Prostate gland (tissue), 2 donors: ENCODE results near the gene C1orf210. TPM values are rescaled to one million over a fixed set of nuclear protein-coding genes. Genes with fewer than 3 reads are reported as not detected.

Experiments used
- DNase-seq: peaks from one replicate; pipeline ENCODE4 v3.0.0-alpha.2; 2019; ENCODE audit warnings: low spot score
- H3K27ac ChIP-seq, 2 donors: fragments of 200-600 bp; sonication (generic); 2 replicates each; pipeline ENCODE4 v1.5.1; 2017 to 2019
- H3K27me3 ChIP-seq: fragments of 200-600 bp; sonication (generic); replicated peaks from 2 replicates; pipeline ENCODE4 v1.5.1; 2019; ENCODE audit not compliant: insufficient read depth
- H3K36me3 ChIP-seq, 2 donors: fragments of 200-600 bp; sonication (generic); 1 replicate in 1 of 2; 2 replicates in 1 of 2; pipeline versions ENCODE4 v1.5.1 to v1.8.1; 2017 to 2019
- H3K4me1 ChIP-seq: fragments of 200-600 bp; sonication (generic); replicated peaks from 2 replicates; pipeline ENCODE4 v1.5.1; 2019
- H3K4me3 ChIP-seq, 2 donors: fragments of 200-600 bp; sonication (generic); 2 replicates each; pipeline ENCODE4 v1.5.1; 2017 to 2019
- H3K9me3 ChIP-seq: fragments of 200-600 bp; sonication (generic); 2 replicates; pipeline ENCODE4 v1.5.1; 2017
- POLR2A ChIP-seq: fragments of 450-650 bp; IDR thresholded peaks from one replicate; pipeline ENCODE4 v1.6.1; 2016; ENCODE audit warnings: antibody characterized with exemption, mild to moderate bottlenecking
- POLR2AphosphoS5 ChIP-seq: sonication (generic); formaldehyde crosslinking; IDR thresholded peaks from one replicate; pipeline ENCODE4 v1.6.1; 2017; ENCODE audit warnings: antibody characterized with exemption
- WGBS: methylation state at CpG from one replicate; pipeline ENCODE4 v1.1.5; 2018; 5-methylcytosine and 5-hydroxymethylcytosine counted together
- intact Hi-C: fragments of 100-400 bp; cut with DNase I; formaldehyde crosslinking; loops from one replicate; pipeline ENCODE4 v1.14.2; 2022
- total RNA-seq, 2 donors: library from RNA; depleted of rRNA; stranded (reverse); fragments of >200 nt; gene quantifications; one replicate each; pipeline ENCODE4 v1.1.0, GENCODE V29; 2016
- TF ChIP-seq, protein P1 (sequence below), 4 experiments: fragments of 200-600 bp in 2 of 4; fragments of 450-650 bp in 2 of 4; sonication (generic) in 2 of 4; IDR thresholded peaks; 1 replicate in 3 of 4; 2 replicates in 1 of 4; pipeline ENCODE4 v1.5.1; 2016 to 2019; ENCODE audit warnings: antibody characterized with exemption in 4 of 4, mild to moderate bottlenecking in 2 of 4, moderate library complexity in 2 of 4

The C1orf210 gene
- total RNA-seq, 2 donors from 2014 or later, result 5.5 to 21.7 TPM

DNA sequence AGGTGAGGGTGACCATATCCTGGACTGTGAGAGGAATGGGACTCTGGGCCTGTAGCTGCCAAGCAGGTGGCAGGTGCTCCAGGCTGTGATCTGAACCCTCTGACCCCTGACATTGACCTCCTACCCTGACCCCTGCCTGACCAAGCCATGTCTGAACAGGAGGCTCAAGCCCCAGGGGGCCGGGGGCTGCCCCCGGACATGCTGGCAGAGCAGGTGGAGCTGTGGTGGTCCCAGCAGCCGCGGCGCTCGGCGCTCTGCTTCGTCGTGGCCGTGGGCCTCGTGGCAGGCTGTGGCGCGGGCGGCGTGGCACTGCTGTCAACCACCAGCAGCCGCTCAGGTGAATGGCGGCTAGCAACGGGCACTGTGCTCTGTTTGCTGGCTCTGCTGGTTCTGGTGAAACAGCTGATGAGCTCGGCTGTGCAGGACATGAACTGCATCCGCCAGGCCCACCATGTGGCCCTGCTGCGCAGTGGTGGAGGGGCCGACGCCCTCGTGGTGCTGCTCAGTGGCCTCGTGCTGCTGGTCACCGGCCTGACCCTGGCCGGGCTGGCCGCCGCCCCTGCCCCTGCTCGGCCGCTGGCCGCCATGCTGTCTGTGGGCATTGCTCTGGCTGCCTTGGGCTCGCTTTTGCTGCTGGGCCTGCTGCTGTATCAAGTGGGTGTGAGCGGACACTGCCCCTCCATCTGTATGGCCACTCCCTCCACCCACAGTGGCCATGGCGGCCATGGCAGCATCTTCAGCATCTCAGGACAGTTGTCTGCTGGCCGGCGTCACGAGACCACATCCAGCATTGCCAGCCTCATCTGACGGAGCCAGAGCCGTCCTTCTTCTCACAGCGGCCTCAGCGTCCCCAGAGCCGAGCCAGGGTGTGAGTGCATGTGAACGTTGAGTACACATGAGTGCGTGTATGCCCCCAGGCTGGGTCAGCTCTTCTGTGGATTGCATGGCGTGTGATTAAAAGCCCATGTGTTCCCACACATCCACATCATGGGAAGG is 12.5 kb downstream of the C1orf210 start:
- DNase-seq, result no peak
- Histone ChIP-seq H3K4me1 (no peaks in the 10 kb centered on the region), H3K4me3 (no peak overlapping the region), H3K27me3 (no peaks in the 10 kb centered on the region), H3K9me3 (no peaks in the 10 kb centered on the region), H3K27ac (no peak overlapping the region), H3K36me3 (no peaks in the 10 kb centered on the region)
- TF ChIP-seq POLR2A, result no peak
- no peak for TF ChIP-seq POLR2AphosphoS5
- TF ChIP-seq, protein P1, sequence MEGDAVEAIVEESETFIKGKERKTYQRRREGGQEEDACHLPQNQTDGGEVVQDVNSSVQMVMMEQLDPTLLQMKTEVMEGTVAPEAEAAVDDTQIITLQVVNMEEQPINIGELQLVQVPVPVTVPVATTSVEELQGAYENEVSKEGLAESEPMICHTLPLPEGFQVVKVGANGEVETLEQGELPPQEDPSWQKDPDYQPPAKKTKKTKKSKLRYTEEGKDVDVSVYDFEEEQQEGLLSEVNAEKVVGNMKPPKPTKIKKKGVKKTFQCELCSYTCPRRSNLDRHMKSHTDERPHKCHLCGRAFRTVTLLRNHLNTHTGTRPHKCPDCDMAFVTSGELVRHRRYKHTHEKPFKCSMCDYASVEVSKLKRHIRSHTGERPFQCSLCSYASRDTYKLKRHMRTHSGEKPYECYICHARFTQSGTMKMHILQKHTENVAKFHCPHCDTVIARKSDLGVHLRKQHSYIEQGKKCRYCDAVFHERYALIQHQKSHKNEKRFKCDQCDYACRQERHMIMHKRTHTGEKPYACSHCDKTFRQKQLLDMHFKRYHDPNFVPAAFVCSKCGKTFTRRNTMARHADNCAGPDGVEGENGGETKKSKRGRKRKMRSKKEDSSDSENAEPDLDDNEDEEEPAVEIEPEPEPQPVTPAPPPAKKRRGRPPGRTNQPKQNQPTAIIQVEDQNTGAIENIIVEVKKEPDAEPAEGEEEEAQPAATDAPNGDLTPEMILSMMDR (IDR thresholded peaks at IDR 0.05), result no peak
- intact Hi-C loops, result no loop called here
- WGBS, result 92% methylated on average over 27 of the region's 46 CpGs

DNA sequence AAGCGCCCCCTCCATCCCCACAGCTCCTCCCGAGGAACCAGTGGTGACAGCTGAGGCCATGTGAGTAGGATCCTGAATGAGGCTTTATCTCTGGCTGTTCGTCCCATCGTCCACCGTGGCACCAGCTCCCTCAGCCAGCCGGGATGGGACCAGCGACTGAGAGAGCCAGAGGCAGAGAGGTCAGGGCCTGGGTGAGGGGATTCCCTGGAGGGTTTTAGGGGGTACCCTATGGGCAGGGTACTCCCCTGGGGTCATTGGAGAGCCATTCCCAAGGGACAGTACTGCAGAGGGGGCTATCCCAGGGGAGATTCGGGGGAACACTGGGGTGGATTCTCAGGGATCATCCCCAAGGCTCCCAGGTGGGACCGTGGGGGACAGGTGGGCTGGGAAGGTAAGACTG is 13.2 kb downstream of the C1orf210 start:
- WGBS, result 78% methylated on average over 9 of the region's 9 CpGs
- intact Hi-C loops, result no loop called here
- H3K36me3 ChIP-seq, result no peaks in the 10 kb centered on the region
- DNase-seq, result no peak
- H3K4me1 ChIP-seq, result no peaks in the 10 kb centered on the region
- no peaks in the 10 kb centered on the region for H3K9me3 ChIP-seq
- H3K4me3 ChIP-seq, result no peak overlapping the region
- H3K27ac ChIP-seq, result no peak overlapping the region
- TF ChIP-seq, protein P1 (IDR thresholded peaks at IDR 0.05), result no peak
- no peak for TF ChIP-seq POLR2A
- TF ChIP-seq POLR2AphosphoS5, result no peak
- H3K27me3 ChIP-seq, result no peaks in the 10 kb centered on the region

DNA sequence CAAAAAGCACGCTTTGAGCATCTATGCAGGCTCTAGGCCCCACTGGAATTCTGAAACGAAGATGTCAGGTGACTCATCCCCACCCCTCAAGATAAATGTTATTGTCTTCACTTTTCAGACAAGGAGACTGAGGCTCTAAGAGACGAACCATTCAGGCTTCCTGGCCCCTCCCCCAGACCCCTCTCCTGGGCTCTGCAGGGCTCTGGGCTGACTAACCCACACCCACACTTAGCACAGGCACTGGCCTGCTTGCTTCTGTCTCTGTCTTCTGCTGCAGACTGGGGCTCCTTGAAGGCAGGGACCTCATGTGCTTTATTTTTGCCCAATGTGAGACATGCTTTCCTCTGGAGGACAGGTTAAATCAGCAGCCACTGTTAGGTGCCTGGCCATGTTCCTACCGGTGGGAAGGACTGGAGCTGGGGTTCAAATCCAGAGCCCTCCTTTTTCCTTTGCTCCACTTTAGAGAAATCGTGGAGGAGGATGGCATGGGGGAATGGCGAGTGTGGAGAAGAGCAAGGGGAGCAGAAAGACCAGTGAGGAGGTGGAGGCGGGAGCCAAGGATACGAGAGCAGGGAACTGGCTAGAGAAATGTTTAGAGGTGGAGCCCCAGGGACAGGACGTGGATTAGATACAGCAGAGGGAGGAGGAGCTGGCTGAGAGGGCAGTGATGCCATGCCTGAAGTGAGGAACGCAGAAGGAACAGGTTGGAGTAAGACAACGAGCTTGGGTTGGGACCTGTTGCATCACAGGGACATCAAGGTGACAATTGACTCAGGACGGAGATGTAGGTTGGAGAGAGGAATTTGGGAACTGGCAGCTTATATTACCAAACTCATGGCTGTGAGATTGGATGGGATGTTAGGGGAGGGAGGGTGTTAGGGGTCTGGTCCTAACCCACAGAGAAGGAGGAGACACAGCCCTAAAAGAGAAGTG is 13.9 kb downstream of the C1orf210 start:
- H3K4me1 ChIP-seq, result no peaks in the 10 kb centered on the region
- TF ChIP-seq POLR2AphosphoS5, result no peak
- no peak for TF ChIP-seq POLR2A
- TF ChIP-seq, protein P1 (IDR thresholded peaks at IDR 0.05), result no peak
- no peaks in the 10 kb centered on the region for H3K36me3 ChIP-seq
- intact Hi-C loops, result no loop called here
- 67% methylated on average over 12 of the region's 12 CpGs for WGBS
- no peaks in the 10 kb centered on the region for H3K9me3 ChIP-seq
- DNase-seq, result no peak
- no peaks in the 10 kb centered on the region for H3K27me3 ChIP-seq
- peak overlapping the region in 1 of 2 donors; percentile 30 for H3K4me3 ChIP-seq
- peak overlapping the region; percentile 73 to 75 for H3K27ac ChIP-seq

DNA sequence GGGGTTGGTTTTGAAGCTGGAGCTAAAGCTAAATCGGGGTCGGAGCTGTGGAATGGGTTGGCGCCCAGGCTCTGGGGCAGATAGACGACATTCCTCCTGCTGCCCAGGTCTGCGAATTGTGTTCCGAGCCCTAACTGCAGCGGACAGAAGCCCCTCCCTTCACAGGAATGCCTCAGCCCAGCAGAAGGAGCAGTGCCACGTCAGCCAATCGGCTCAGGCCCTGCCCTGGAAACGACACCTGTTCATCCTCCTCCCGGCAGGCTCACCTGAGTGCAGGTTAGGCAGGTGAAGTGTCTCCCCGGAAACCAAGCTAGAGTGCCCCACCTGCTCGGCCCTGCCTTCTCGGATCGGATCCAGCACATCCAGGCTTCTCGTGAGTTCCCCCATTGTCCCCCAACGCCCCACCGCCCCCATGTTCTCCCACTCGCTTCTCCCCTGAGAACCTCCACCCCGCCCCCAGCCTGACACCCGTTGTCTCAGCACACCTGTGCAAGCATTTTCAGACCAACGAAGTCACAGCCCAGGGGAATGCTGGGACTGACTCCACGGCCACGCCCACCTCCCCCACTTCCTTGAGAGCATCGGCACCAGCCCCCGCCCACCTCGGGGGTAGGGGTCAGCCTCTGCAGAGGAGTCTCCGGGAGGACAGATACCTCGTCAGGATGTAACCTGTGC is 14.8 kb downstream of the C1orf210 start:
- peak overlapping the region; percentile 13 to 30 for H3K4me3 ChIP-seq
- peak overlapping the region; percentile 73 to 75 for H3K27ac ChIP-seq
- TF ChIP-seq, protein P1 (IDR thresholded peaks at IDR 0.05), result no peak
- TF ChIP-seq POLR2A (peak; percentile 76), POLR2AphosphoS5 (peak; percentile 64)
- 7% methylated on average over 27 of the region's 29 CpGs for WGBS
- H3K9me3 ChIP-seq, result no peaks in the 10 kb centered on the region
- no peaks in the 10 kb centered on the region for H3K36me3 ChIP-seq
- H3K4me1 ChIP-seq, result no peaks in the 10 kb centered on the region
- intact Hi-C loops, result no loop called here
- no peaks in the 10 kb centered on the region for H3K27me3 ChIP-seq
- DNase-seq, result peak; percentile 86
